Measurements from ENCODE around the gene PGBD1.

PGBD1 gene

GRCh38 chr6:28349892-28350737 lies 68.7 kb downstream of the PGBD1 start, which contains the start of gene ZKSCAN3:
ZKSCAN3 (plus strand) TSS chr6:28349947; CDS start chr6:28359587, 9,640 bp downstream.
- Histone ChIP-seq H3K9ac (ENCODE audit: low read length) (peak within 1 kb of the TSS; percentile 79), H3K9me3 (ENCODE audit: insufficient read depth, low read length) (no peaks in the 10 kb centered on the region), H4K20me1 (ENCODE audit: insufficient read depth, low read length) (no peaks in the 10 kb centered on the region), H3K4me1 (ENCODE audit: low read length) (peaks cover 8% of the 10 kb centered on the region), H3K4me3 (ENCODE audit: low read length) (peak within 1 kb of the TSS; percentile 95), H3K27me3 (ENCODE audit: low read depth, low read length) (no peaks in the 10 kb centered on the region), H2AFZ (ENCODE audit: low read depth, low read length) (peak within 1 kb of the TSS; percentile 100), H3K36me3 (replicated peaks; ENCODE audit: low read depth, low read length) (peaks cover 6% of the 10 kb centered on the region), H3K79me2 (ENCODE audit: low read length) (peaks cover 17% of the 10 kb centered on the region), H3K27ac (ENCODE audit: low read length) (peak within 1 kb of the TSS; percentile 40), H3K4me2 (ENCODE audit: low read length) (peak within 1 kb of the TSS; percentile 68)
- TF ChIP-seq CTCF (IDR thresholded peaks at IDR 0.05; ENCODE audit: low read depth, low read length): no peak
- TF ChIP-seq EZH2phosphoT487 (IDR thresholded peaks at IDR 0.05; ENCODE audit: low read depth): no peak

- Histone ChIP-seq H3K36me3 (replicated peaks; ENCODE audit: low read depth, low read length) (peaks cover 6% of the 10 kb centered on the region), H3K79me2 (ENCODE audit: low read length) (peaks cover 17% of the 10 kb centered on the region), H3K9me3 (ENCODE audit: insufficient read depth, low read length) (no peaks in the 10 kb centered on the region), H3K27me3 (ENCODE audit: low read depth, low read length) (no peaks in the 10 kb centered on the region), H3K4me2 (ENCODE audit: low read length) (peak overlapping the region; percentile 68), H3K4me1 (ENCODE audit: low read length) (peaks cover 13% of the 10 kb centered on the region), H4K20me1 (ENCODE audit: insufficient read depth, low read length) (no peaks in the 10 kb centered on the region), H3K27ac (ENCODE audit: low read length) (no peak overlapping the region), H3K4me3 (ENCODE audit: low read length) (no peak overlapping the region), H2AFZ (ENCODE audit: low read depth, low read length) (no peak overlapping the region), H3K9ac (ENCODE audit: low read length) (no peak overlapping the region)
- TF ChIP-seq EZH2phosphoT487 (IDR thresholded peaks at IDR 0.05; ENCODE audit: low read depth) (no peak), CTCF (IDR thresholded peaks at IDR 0.05; ENCODE audit: low read depth, low read length) (no peak)
Measured at GRCh38 chr6:28351087-28351486, 69.7 kb downstream of the PGBD1 start.

GRCh38 chr6:28351493-28351925 lies 70.1 kb downstream of the PGBD1 start:
- Histone ChIP-seq H3K27ac (ENCODE audit: low read length) (no peak overlapping the region), H4K20me1 (ENCODE audit: insufficient read depth, low read length) (no peaks in the 10 kb centered on the region), H3K79me2 (ENCODE audit: low read length) (peaks cover 17% of the 10 kb centered on the region), H2AFZ (ENCODE audit: low read depth, low read length) (no peak overlapping the region), H3K36me3 (replicated peaks; ENCODE audit: low read depth, low read length) (peaks cover 6% of the 10 kb centered on the region), H3K27me3 (ENCODE audit: low read depth, low read length) (no peaks in the 10 kb centered on the region), H3K4me2 (ENCODE audit: low read length) (no peak overlapping the region), H3K4me3 (ENCODE audit: low read length) (no peak overlapping the region), H3K9ac (ENCODE audit: low read length) (no peak overlapping the region), H3K4me1 (ENCODE audit: low read length) (peaks cover 13% of the 10 kb centered on the region), H3K9me3 (ENCODE audit: insufficient read depth, low read length) (no peaks in the 10 kb centered on the region)
- TF ChIP-seq EZH2phosphoT487 (IDR thresholded peaks at IDR 0.05; ENCODE audit: low read depth) (no peak), CTCF (IDR thresholded peaks at IDR 0.05; ENCODE audit: low read depth, low read length) (no peak)
